Activated CD4-positive, alpha-beta T cell treated with anti-CD3 and anti-CD28 coated beads, Interleukin-2, amount 10 ng/mL, durations not matched to agents 24 days and 14 days (primary cell): ENCODE measurements around the gene FGFR2. TPM values are rescaled to one million over a fixed set of nuclear protein-coding genes. Genes with fewer than 3 reads are reported as not detected.

Source experiments
- DNase-seq: peaks from one replicate; pipeline ENCODE4 v3.0.0; 2022
- H3K27ac Mint-ChIP-seq: one replicate; pipeline ENCODE4 v1.8.0; 2022; ENCODE audit warnings: mild to moderate bottlenecking, mixed read lengths
- H3K27me3 Mint-ChIP-seq: one replicate; pipeline ENCODE4 v1.8.0; 2022; ENCODE audit warnings: mixed read lengths
- H3K36me3 Mint-ChIP-seq: one replicate; pipeline ENCODE4 v1.8.0; 2022; ENCODE audit warnings: low read depth, mild to moderate bottlenecking, mixed read lengths
- H3K4me1 Mint-ChIP-seq: one replicate; pipeline ENCODE4 v1.8.0; 2021; ENCODE audit warnings: mixed read lengths
- H3K4me3 Mint-ChIP-seq: one replicate; pipeline ENCODE4 v1.8.0; 2022; ENCODE audit warnings: mild to moderate bottlenecking, moderate library complexity, mixed read lengths
- H3K9me3 Mint-ChIP-seq: one replicate; pipeline ENCODE4 v1.8.0; 2021; ENCODE audit warnings: mixed read lengths
- intact Hi-C: fragments of 100-400 bp; cut with micrococcal nuclease; formaldehyde crosslinking; loops from one replicate; pipeline ENCODE4 v1.15.1; 2023
- total RNA-seq: library from RNA; stranded (reverse); gene quantifications from 2 replicates; pipeline ENCODE4 v1.2.3, GENCODE V29; 2022

Gene FGFR2
- total RNA-seq, 1 donor from 2014 or later, result not detected

GRCh38 chr10:121510201-121510771 lies 88.0 kb downstream of the FGFR2 start:
- Mint-ChIP-seq H3K9me3 (no peaks in the 10 kb centered on the region), H3K36me3 (no peaks in the 10 kb centered on the region), H3K27ac (no peak overlapping the region), H3K4me3 (no peak overlapping the region), H3K4me1 (no peaks in the 10 kb centered on the region), H3K27me3 (no peaks in the 10 kb centered on the region)
- intact Hi-C loops, result no loop called here
- no peak for DNase-seq

DNA sequence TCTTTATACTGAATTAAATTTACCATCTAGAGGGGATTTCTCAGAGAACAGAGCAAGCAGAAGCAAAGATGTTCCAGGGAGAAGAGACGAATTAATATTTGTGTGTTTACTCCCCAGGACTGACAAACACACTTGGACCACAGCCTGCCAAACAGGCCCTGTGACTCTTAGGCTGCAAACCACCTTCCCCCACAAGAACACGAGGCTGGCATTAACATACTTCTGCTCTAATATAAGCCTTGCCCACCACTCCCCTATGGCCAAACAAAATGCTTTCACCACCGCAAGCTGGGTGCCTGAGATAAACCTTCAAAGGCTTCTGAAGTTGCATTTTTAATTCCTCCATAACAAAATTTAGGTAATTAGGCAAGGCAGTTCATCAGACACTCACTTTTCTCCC lies 88.4 kb downstream of the FGFR2 start:
- intact Hi-C loops, result no loop called here

GRCh38 chr10:121509112-121509511 lies 89.1 kb downstream of the FGFR2 start:
- H3K9me3 Mint-ChIP-seq, result no peaks in the 10 kb centered on the region
- no peak for DNase-seq
- no peaks in the 10 kb centered on the region for H3K27me3 Mint-ChIP-seq
- H3K27ac Mint-ChIP-seq, result no peak overlapping the region
- no peaks in the 10 kb centered on the region for H3K4me1 Mint-ChIP-seq
- intact Hi-C loops, result no loop called here
- no peak overlapping the region for H3K4me3 Mint-ChIP-seq
- no peaks in the 10 kb centered on the region for H3K36me3 Mint-ChIP-seq

More for the DNA sequence above, 88.4 kb downstream of the FGFR2 start:
- H3K27me3 Mint-ChIP-seq, result no peaks in the 10 kb centered on the region
- H3K4me1 Mint-ChIP-seq, result no peaks in the 10 kb centered on the region
- no peak for DNase-seq
- no peak overlapping the region for H3K27ac Mint-ChIP-seq
- no peaks in the 10 kb centered on the region for H3K9me3 Mint-ChIP-seq
- H3K36me3 Mint-ChIP-seq, result no peaks in the 10 kb centered on the region
- no peak overlapping the region for H3K4me3 Mint-ChIP-seq

- intact Hi-C loops, result no loop called here
- no peak for DNase-seq
- H3K4me3 Mint-ChIP-seq, result no peak overlapping the region
- H3K9me3 Mint-ChIP-seq, result no peaks in the 10 kb centered on the region
- no peaks in the 10 kb centered on the region for H3K4me1 Mint-ChIP-seq
- H3K27me3 Mint-ChIP-seq, result no peaks in the 10 kb centered on the region
- no peaks in the 10 kb centered on the region for H3K36me3 Mint-ChIP-seq
- no peak overlapping the region for H3K27ac Mint-ChIP-seq
Measured at GRCh38 chr10:121503587-121504051, 94.6 kb downstream of the FGFR2 start.

DNA sequence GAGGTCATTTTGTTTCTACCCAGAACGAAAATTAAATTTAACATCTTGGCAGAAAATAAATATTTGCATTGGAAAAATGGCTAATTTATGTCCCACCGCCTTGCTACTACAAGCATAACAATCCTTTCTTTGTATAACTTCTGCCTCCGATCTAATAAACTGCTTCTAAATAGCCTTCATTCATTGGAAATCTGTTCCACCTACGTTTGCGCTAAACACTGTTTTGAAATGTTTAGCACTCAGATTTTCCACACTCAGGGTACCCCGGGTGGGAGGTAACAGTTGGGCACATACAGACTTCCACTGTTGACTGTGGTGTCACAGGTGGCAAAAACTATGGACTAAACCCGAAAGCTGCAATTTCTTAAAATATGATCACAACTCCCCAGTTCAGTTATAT lies 96.4 kb downstream of the FGFR2 start:
- no peaks in the 10 kb centered on the region for H3K4me1 Mint-ChIP-seq

DNA sequence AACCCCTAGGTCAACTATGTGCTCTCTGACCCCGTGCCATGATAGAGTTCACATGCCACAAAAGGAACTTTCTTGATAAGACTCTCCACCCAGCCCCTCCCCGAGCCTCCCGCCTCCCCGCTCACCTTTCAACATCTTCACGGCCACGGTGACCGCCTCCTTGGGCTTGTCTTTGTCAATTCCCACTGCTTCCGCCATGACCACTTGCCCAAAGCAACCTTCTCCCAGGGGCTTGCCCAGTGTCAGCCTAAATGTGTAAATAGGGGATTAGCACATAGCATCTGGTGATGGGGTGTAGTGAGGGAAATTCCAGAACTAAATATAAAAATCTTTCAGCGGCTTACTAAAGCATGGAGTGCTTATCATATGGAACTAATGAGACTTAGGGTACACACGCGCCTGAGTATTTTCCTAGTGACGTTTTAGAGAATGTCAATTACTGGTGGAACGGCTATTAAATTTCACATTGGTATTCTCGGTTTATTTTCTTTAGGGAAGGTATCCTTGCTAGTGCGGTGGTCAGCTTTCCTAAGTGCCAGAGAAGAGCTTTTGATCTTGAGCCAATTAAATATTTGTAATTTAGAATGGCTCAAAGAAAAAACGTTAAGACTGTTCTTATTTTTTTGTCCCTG lies 97.4 kb downstream of the FGFR2 start:
- intact Hi-C loops, result no loop called here
- no peaks in the 10 kb centered on the region for H3K4me1 Mint-ChIP-seq
- H3K9me3 Mint-ChIP-seq, result no peaks in the 10 kb centered on the region

More for the DNA sequence above, 96.4 kb downstream of the FGFR2 start:
- Mint-ChIP-seq H3K27ac (no peak overlapping the region), H3K9me3 (no peaks in the 10 kb centered on the region), H3K27me3 (no peaks in the 10 kb centered on the region), H3K4me3 (no peak overlapping the region), H3K36me3 (no peaks in the 10 kb centered on the region)
- intact Hi-C loops, result no loop called here
- no peak for DNase-seq

DNA sequence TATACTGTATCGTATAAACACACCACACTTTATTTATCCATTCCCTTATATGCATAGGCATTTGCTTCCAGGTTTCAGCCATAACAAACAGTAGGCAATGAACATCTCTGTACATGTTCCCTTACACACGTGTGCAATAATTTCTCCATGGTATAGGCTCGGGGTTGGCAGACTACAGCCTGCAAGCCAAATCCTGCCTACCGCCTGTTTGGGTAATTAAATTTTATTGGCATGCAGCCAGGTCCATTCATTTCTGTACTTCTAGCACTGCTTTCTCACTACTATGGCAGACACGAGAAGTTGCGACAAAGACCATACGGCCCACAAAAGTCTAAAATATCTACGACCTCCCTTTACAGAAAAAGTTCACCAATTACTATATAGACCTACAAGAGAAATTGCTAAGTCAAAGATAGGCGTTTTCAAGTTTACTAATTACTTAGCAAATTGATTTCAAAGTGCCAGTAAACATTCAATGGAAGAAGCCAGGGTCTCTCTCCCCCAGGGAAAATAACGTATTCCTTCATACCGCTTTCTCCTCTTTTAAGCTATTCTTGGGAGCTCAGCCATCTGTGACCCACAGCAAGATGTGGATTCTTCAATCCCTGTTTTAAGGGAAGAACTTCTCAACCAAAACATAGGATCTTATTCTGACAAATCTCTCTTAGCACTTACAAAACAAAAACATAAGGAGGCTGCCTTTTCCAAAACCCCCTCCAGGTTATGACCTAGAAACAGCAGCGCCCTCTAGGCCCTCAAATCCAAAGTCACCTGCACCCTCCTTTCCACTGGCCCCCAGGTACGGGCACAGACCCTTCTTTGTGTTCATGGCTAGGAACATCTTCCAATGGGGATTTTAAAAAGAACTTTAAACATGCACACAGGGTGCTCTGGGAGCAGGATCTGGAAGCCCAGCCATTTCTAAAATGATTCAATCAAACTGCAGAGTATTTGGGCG lies 100.5 kb downstream of the FGFR2 start:
- no peak for DNase-seq
- no peaks in the 10 kb centered on the region for H3K36me3 Mint-ChIP-seq
- H3K9me3 Mint-ChIP-seq, result peaks cover 5% of the 10 kb centered on the region
- H3K27ac Mint-ChIP-seq, result no peak overlapping the region
- intact Hi-C loops, result no loop called here
- H3K27me3 Mint-ChIP-seq, result no peaks in the 10 kb centered on the region
- H3K4me3 Mint-ChIP-seq, result no peak overlapping the region
- H3K4me1 Mint-ChIP-seq, result no peaks in the 10 kb centered on the region

More for the DNA sequence above, 97.4 kb downstream of the FGFR2 start:
- H3K27me3 Mint-ChIP-seq, result no peaks in the 10 kb centered on the region
- H3K4me3 Mint-ChIP-seq, result no peak overlapping the region
- H3K36me3 Mint-ChIP-seq, result no peaks in the 10 kb centered on the region
- no peak for DNase-seq
- H3K27ac Mint-ChIP-seq, result no peak overlapping the region

DNA sequence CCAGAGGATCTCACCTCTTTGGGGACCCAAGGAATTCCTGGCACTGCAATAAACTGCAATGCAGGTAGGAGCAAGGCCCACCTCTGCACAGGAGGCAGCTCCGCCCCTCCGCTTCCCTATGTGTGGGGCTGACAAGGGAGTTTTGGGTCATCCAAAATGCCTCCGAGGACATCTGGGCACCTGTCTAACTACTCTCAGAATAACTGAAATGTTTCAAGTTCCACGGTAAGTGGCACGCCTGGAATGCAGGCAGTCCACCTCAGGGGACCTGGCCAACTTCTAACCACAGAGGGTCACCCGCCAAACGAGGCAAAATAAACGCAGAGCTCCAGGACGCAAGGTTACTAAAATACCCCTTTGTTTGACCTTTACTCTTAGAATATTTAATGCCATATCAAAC lies 102.5 kb downstream of the FGFR2 start:
- no peak for DNase-seq
- intact Hi-C loops, result no loop called here

GRCh38 chr10:121494296-121494695 lies 103.9 kb downstream of the FGFR2 start:
- Mint-ChIP-seq H3K36me3 (no peaks in the 10 kb centered on the region), H3K4me3 (no peak overlapping the region), H3K27ac (no peak overlapping the region), H3K4me1 (no peaks in the 10 kb centered on the region), H3K9me3 (peaks cover 10% of the 10 kb centered on the region), H3K27me3 (no peaks in the 10 kb centered on the region)
- intact Hi-C loops, result no loop called here
- DNase-seq, result no peak

More for the DNA sequence above, 102.5 kb downstream of the FGFR2 start:
- Mint-ChIP-seq H3K27ac (no peak overlapping the region), H3K4me3 (no peak overlapping the region), H3K27me3 (no peaks in the 10 kb centered on the region), H3K4me1 (no peaks in the 10 kb centered on the region), H3K36me3 (no peaks in the 10 kb centered on the region), H3K9me3 (peaks cover 5% of the 10 kb centered on the region)

DNA sequence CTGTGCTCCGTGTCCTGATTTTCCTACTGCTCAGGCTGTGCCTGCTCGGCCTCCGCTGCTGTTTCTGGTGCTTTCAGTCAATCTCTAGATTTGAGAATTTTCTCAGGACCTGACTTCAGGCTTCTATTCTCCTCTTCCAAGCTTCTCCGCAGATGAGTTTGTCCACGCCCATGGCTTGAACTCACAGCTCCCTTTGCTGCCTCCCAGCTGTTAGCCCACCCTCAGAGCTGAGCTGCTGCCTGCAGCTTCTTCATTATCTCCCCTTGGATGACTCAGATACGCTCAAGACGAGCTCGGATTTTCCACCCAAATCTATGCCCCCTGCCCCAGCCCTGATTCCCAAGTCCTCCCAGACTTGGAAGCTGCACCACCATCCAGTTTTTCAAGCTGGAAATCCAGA lies 104.7 kb downstream of the FGFR2 start:
- no peak for DNase-seq
- no peak overlapping the region for H3K27ac Mint-ChIP-seq
- peaks cover 11% of the 10 kb centered on the region for H3K9me3 Mint-ChIP-seq
- intact Hi-C loops, result no loop called here
- no peaks in the 10 kb centered on the region for H3K36me3 Mint-ChIP-seq
- H3K27me3 Mint-ChIP-seq, result no peaks in the 10 kb centered on the region
- no peak overlapping the region for H3K4me3 Mint-ChIP-seq
- no peaks in the 10 kb centered on the region for H3K4me1 Mint-ChIP-seq

GRCh38 chr10:121490871-121491519 lies 107.2 kb downstream of the FGFR2 start:
- H3K27ac Mint-ChIP-seq, result no peak overlapping the region
- no peak for DNase-seq
- peaks cover 11% of the 10 kb centered on the region for H3K9me3 Mint-ChIP-seq
- H3K36me3 Mint-ChIP-seq, result no peaks in the 10 kb centered on the region
- intact Hi-C loops, result no loop called here
- H3K4me3 Mint-ChIP-seq, result no peak overlapping the region
- H3K27me3 Mint-ChIP-seq, result no peaks in the 10 kb centered on the region
- no peaks in the 10 kb centered on the region for H3K4me1 Mint-ChIP-seq

GRCh38 chr10:121485436-121486139 lies 112.7 kb downstream of the FGFR2 start:
- no peak for DNase-seq
- no peaks in the 10 kb centered on the region for H3K36me3 Mint-ChIP-seq
- intact Hi-C loops, result no loop called here
- H3K27me3 Mint-ChIP-seq, result no peaks in the 10 kb centered on the region
- peaks cover 6% of the 10 kb centered on the region for H3K9me3 Mint-ChIP-seq
- no peak overlapping the region for H3K27ac Mint-ChIP-seq
- H3K4me1 Mint-ChIP-seq, result no peaks in the 10 kb centered on the region
- H3K4me3 Mint-ChIP-seq, result no peak overlapping the region

- Mint-ChIP-seq H3K4me3 (no peak overlapping the region), H3K36me3 (no peaks in the 10 kb centered on the region), H3K4me1 (no peaks in the 10 kb centered on the region), H3K27me3 (no peaks in the 10 kb centered on the region), H3K27ac (no peak overlapping the region), H3K9me3 (peaks cover 6% of the 10 kb centered on the region)
- no peak for DNase-seq
- intact Hi-C loops, result no loop called here
Measured at GRCh38 chr10:121484816-121485215, 113.4 kb downstream of the FGFR2 start.
